Lung (tissue), 12 donors: Measurements from ENCODE around the gene FAM83F. TPM values are rescaled to one million over a fixed set of nuclear protein-coding genes. Genes with fewer than 3 reads are reported as not detected.

Experiments
- ATAC-seq: fragments of 200-7000 bp; cut with Tn5 transposase; one replicate; pipeline ENCODE4 v1.9.1; 2020; ENCODE audit warnings: moderate number of reproducible peaks; ENCODE audit not compliant: insufficient read depth, low FRiP score
- DNase-seq, 3 donors: peaks; one replicate each; pipeline ENCODE4 v3.0.0-alpha.2; 2013 to 2017
- H3K27ac ChIP-seq, 2 donors: one replicate each; pipeline ENCODE4 v1.5.1; 2013; ENCODE audit warnings: mild to moderate bottlenecking in 2 of 2, moderate library complexity in 2 of 2, control low read depth in 1 of 2, inconsistent platforms in 1 of 2, low read depth in 1 of 2, low read length in 1 of 2
- H3K27me3 ChIP-seq, 3 donors: one replicate each; pipeline ENCODE4 v1.5.1; 2013; ENCODE audit warnings: low read length in 2 of 3; ENCODE audit not compliant: control insufficient read depth in 3 of 3, insufficient read depth in 3 of 3
- H3K36me3 ChIP-seq, 4 donors: one replicate each; pipeline ENCODE4 v1.5.1; 2013; ENCODE audit warnings: low read length in 4 of 4, mild to moderate bottlenecking in 1 of 4, moderate library complexity in 1 of 4; ENCODE audit not compliant: control insufficient read depth in 4 of 4, insufficient read depth in 4 of 4
- H3K4me1 ChIP-seq, 5 donors: one replicate each; pipeline ENCODE4 v1.5.1; 2013; ENCODE audit warnings: low read length in 5 of 5, mild to moderate bottlenecking in 2 of 5, moderate library complexity in 1 of 5; ENCODE audit not compliant: control insufficient read depth in 5 of 5, insufficient read depth in 5 of 5
- H3K4me3 ChIP-seq: one replicate; pipeline ENCODE4 v1.5.1; 2013; ENCODE audit warnings: mild to moderate bottlenecking, control low read depth, moderate library complexity
- H3K9ac ChIP-seq, 2 donors: one replicate each; pipeline ENCODE4 v1.5.1; 2013; ENCODE audit warnings: low read length in 2 of 2, control low read depth in 1 of 2; ENCODE audit not compliant: insufficient read depth in 1 of 2
- H3K9me3 ChIP-seq, 4 donors: one replicate each; pipeline ENCODE4 v1.5.1; 2013; ENCODE audit warnings: low read length in 3 of 4, mild to moderate bottlenecking in 1 of 4, moderate library complexity in 1 of 4; ENCODE audit not compliant: control insufficient read depth in 4 of 4, insufficient read depth in 3 of 4
- WGBS, 2 donors: extraction: QIAGEN DNeasy Blood & Tissue Kit; methylation state at CpG; one replicate each; pipeline ENCODE4 v1.1.7; 2013; 5-methylcytosine and 5-hydroxymethylcytosine counted together
- polyA plus RNA-seq, 2 donors: library from polyadenylated mRNA; stranded (reverse); fragments of 200-250 nt; gene quantifications; one replicate each; pipeline ENCODE4 v1.2.1, GENCODE V29; 2013
- total RNA-seq, 2 donors: library from RNA; depleted of rRNA in 1 of 2; stranded (reverse); fragments of >200 nt in 1 of 2; gene quantifications; one replicate each; pipeline ENCODE4 v1.2.1, GENCODE V29; 2014 to 2021
- TF ChIP-seq, protein P1 (sequence below): IDR thresholded peaks from 2 replicates; pipeline ENCODE4 v1.5.1; 2012; ENCODE audit warnings: mild to moderate bottlenecking; ENCODE audit errors: control extremely low read depth, extremely low read depth
- donor health status: control.
- donor health status: control.
- donor health status: Bipolar disorder and iron deficiency.
- donor health status: healthy.
- donor health status: DM: yes; HTN: yes; CAD: no.

Gene FAM83F
- total and polyA plus RNA-seq, 4 donors = 0.53 to 3.0 (median 0.94) TPM

DNA sequence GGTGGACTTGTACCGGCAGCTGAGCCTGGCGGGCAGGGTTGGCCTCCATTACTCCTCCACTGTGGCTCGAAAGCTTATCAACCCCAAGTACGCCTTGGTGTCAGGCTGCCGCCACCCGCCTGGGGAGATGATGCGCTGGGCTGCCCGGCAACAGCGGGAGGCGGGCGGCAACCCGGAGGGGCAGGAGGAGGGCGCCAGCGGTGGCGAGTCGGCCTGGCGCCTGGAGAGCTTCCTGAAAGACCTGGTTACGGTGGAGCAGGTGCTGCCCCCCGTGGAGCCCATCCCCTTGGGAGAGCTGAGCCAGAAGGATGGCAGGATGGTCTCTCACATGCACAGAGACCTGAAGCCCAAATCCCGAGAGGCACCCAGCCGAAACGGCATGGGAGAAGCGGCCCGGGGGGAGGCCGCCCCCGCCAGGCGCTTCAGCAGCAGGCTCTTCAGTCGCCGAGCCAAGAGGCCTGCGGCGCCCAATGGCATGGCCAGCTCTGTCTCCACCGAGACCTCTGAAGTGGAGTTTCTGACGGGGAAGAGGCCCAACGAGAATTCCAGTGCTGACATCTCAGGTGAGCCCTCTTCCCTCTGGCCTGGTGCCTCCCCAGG lies 26.7 kb downstream of the FAM83F start:
- 89% methylated on average over 34 of the region's 34 CpGs for WGBS, 2 donors
- Histone ChIP-seq H3K27me3 (no peaks in the 10 kb centered on the region), H3K4me1 (no peaks in the 10 kb centered on the region), H3K9ac (no peak overlapping the region), H3K4me3 (no peak overlapping the region), H3K27ac (no peak overlapping the region), H3K36me3 (no peaks in the 10 kb centered on the region), H3K9me3 (peaks cover 0 to 2% (median 0%) of the 10 kb centered on the region in 4 donors)
- no peak for DNase-seq
- TF ChIP-seq, protein P1, sequence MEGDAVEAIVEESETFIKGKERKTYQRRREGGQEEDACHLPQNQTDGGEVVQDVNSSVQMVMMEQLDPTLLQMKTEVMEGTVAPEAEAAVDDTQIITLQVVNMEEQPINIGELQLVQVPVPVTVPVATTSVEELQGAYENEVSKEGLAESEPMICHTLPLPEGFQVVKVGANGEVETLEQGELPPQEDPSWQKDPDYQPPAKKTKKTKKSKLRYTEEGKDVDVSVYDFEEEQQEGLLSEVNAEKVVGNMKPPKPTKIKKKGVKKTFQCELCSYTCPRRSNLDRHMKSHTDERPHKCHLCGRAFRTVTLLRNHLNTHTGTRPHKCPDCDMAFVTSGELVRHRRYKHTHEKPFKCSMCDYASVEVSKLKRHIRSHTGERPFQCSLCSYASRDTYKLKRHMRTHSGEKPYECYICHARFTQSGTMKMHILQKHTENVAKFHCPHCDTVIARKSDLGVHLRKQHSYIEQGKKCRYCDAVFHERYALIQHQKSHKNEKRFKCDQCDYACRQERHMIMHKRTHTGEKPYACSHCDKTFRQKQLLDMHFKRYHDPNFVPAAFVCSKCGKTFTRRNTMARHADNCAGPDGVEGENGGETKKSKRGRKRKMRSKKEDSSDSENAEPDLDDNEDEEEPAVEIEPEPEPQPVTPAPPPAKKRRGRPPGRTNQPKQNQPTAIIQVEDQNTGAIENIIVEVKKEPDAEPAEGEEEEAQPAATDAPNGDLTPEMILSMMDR = no peak
- ATAC-seq = no peak

DNA sequence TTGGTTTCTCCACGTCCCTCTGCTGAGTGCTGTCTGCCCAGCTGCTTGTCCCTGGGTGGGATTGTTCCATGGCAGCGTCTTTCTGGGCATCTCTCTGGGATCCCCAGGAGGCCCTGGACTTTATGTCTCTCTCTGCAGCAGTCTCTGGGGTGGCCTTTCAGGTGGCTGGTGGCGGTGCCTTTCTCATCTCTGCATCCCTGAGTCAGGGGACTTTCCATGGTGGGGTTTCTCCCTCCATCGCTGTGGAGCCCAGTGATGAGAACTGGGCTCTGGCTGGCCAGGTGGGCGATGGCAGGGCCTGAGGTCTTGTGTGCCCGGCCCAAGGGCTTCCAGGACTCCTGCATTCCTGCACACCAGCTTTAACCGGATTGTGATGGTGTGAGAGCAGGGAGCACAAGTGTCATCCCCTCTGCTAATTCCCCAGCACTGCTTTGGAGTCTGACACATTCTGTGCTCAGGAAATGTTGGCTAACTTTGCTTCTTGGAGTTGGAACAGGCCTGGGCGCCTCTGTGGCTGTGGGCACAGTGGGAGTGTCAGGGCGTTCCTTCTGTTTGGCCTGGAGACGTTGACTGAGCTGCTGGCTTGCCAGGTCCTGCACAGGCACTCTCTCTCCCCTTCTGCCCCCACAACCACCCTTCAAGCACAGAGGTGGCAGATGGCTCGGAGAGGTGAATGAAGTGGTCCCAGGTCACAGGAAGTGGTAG lies 27.9 kb downstream of the FAM83F start:
- no peak overlapping the region for H3K27ac ChIP-seq
- peaks cover 0 to 2% (median 0%) of the 10 kb centered on the region in 4 donors for H3K9me3 ChIP-seq
- TF ChIP-seq, protein P1 = no peak
- ATAC-seq (no peak), DNase-seq (no peak)
- no peaks in the 10 kb centered on the region for H3K4me1 ChIP-seq
- no peaks in the 10 kb centered on the region for H3K36me3 ChIP-seq
- no peak overlapping the region for H3K9ac ChIP-seq
- H3K4me3 ChIP-seq = no peak overlapping the region
- WGBS, 2 donors = 80 to 83% methylated on average over 11 of the region's 11 CpGs
- H3K27me3 ChIP-seq = no peaks in the 10 kb centered on the region

DNA sequence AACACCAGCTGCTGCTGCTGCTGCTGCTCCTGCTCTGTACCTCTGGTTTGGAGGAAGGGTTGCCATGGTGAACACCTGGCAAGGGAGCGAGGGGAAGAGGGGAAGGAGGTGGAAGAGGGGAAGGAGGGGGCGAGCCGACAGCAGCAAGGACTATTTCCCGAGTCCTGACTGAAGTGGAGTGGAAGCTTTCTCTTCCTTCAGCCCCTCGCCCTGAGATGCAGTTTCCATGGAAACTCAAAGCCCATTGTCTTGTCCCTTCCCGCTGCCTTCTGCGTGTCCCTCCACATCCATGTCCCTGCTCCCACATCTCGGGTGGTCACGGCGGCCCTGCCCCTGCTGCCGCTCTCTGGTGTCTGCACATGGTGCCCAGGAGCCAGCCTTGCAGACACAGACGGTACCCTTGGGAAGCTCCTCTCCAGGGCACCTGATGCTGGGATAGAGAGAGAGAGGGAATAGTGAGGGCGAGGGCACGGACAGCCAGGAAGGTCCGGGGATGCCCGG lies 28.6 kb downstream of the FAM83F start:
- Histone ChIP-seq H3K4me1 (peaks cover 0 to 2% (median 0%) of the 10 kb centered on the region in 5 donors), H3K9me3 (peaks cover 0 to 2% (median 0%) of the 10 kb centered on the region in 4 donors), H3K27ac (no peak overlapping the region), H3K27me3 (no peaks in the 10 kb centered on the region), H3K36me3 (no peaks in the 10 kb centered on the region), H3K9ac (no peak overlapping the region), H3K4me3 (no peak overlapping the region)
- TF ChIP-seq, protein P1 = no peak
- DNase-seq (peak in 1 of 3 donors; percentile 1), ATAC-seq (no peak)
- WGBS, 2 donors = 72 to 75% methylated on average over 16 of the region's 16 CpGs
